Occipital lobe (tissue), 2 donors: ENCODE results near the gene CDK14. TPM values are rescaled to one million over a fixed set of nuclear protein-coding genes. Genes with fewer than 3 reads are reported as not detected.
"Not testable (repeated sequence)": the region's sequence is repeated elsewhere in the genome, so short reads cannot be mapped to it uniquely, and the experiment has no call there.

Source experiments
- DNase-seq: peaks from one replicate; lab custom pipeline; 2025; lab: John Stamatoyannopoulos, UW
- total RNA-seq: library from RNA; depleted of rRNA; stranded (reverse); fragments of >200 nt; gene quantifications from one replicate; pipeline ENCODE4 v1.2.3, GENCODE V29; 2014

CDK14 gene
- total RNA-seq, 1 donor from 2014 or later: 123 TPM

GRCh38 chr7:90715067-90715466 is 118.9 kb downstream of the CDK14 start:
- no peak for DNase-seq

GRCh38 chr7:90717296-90718060 is 121.4 kb downstream of the CDK14 start:
- DNase-seq: no peak

GRCh38 chr7:90719155-90719554 is 123.0 kb downstream of the CDK14 start:
- no peak for DNase-seq

- no peak for DNase-seq
Observed at GRCh38 chr7:90720984-90721760, 125.1 kb downstream of the CDK14 start.

GRCh38 chr7:90721869-90722431 is 125.8 kb downstream of the CDK14 start:
- DNase-seq: no peak

- no peak for DNase-seq
Observed at GRCh38 chr7:90723233-90723632, 127.1 kb downstream of the CDK14 start.

GRCh38 chr7:90723866-90724265 is 127.7 kb downstream of the CDK14 start:
- DNase-seq: no peak

GRCh38 chr7:90726120-90726519 is 130.0 kb downstream of the CDK14 start:
- DNase-seq: no peak

GRCh38 chr7:90726623-90727022 is 130.5 kb downstream of the CDK14 start:
- no peak for DNase-seq

GRCh38 chr7:90727412-90727811 is 131.3 kb downstream of the CDK14 start:
- DNase-seq: no peak

GRCh38 chr7:90728568-90728967 is 132.4 kb downstream of the CDK14 start:
- DNase-seq: no peak

- not testable (repeated sequence) for DNase-seq
Observed at GRCh38 chr7:90735611-90736280, 139.6 kb downstream of the CDK14 start.

- no peak for DNase-seq
Observed at GRCh38 chr7:90736316-90736715, 140.2 kb downstream of the CDK14 start.

GRCh38 chr7:90736968-90737939 is 141.1 kb downstream of the CDK14 start:
- DNase-seq: no peak

- no peak for DNase-seq
Observed at GRCh38 chr7:90738249-90738648, 142.1 kb downstream of the CDK14 start.

- DNase-seq: no peak
Observed at GRCh38 chr7:90739716-90740115, 143.6 kb downstream of the CDK14 start.

- DNase-seq: no peak
Observed at GRCh38 chr7:90740386-90740785, 144.3 kb downstream of the CDK14 start.

- DNase-seq: no peak
Observed at GRCh38 chr7:90743626-90744025, 147.5 kb downstream of the CDK14 start.

- DNase-seq: no peak
Observed at GRCh38 chr7:90747516-90747915, 151.4 kb downstream of the CDK14 start.

- DNase-seq: no peak
Observed at GRCh38 chr7:90749262-90749661, 153.1 kb downstream of the CDK14 start.

- no peak for DNase-seq
Observed at GRCh38 chr7:90749774-90750173, 153.7 kb downstream of the CDK14 start.
